ENCODE data around the gene PSME1.

DNA sequence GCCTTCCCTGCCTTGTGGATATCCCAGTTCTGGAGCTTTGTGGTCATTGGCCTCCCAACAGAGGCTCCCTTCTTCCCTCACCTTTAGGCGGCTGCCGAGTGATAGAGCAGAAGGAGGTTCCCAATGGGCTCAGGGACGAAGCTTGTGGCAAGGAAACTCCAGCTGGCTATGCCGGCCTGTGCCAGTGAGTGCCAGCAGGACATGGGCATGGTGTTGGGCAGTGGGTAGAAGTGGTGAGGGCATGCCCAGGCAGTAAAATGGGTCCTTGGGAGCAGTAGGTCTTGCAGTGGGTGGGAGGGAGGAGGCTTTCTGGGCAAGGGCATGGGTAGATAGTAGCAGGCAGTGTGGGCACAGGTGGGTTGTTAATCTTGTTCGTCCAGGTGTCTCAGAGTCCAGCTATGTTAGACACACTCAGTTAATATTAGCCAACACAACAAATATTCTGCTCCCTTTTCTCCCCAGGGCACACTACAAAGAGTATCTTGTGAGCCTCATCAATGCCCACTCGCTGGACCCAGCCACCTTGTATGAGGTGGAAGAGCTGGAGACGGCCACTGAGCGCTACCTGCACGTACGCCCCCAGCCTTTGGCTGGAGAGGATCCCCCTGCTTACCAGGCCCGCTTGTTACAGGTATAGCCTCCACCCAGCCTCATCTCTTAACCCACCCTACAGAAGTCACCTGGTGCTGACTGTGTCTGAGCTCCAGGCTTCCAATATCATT lies 23.9 kb downstream of the PSME1 start:
- TF ChIP-seq RFX5 (IDR thresholded peaks at IDR 0.05; ENCODE audit: low read depth, low read length) (no peak), POLR2A (IDR thresholded peaks at IDR 0.05; ENCODE audit: low read depth, low read length) (no peak), FOS (IDR thresholded peaks at IDR 0.05; ENCODE audit: low read depth, low read length) (no peak), RCOR1 (IDR thresholded peaks at IDR 0.05; ENCODE audit: insufficient replicate concordance, low read length) (no peak), BHLHE40 (IDR thresholded peaks at IDR 0.05; ENCODE audit: low read depth, low read length) (no peak), CEBPB (IDR thresholded peaks at IDR 0.05; ENCODE audit: low read depth, low read length) (no peak), MXI1 (IDR thresholded peaks at IDR 0.05; ENCODE audit: borderline replicate concordance, low read depth, low read length) (no peak), RAD21 (IDR thresholded peaks at IDR 0.05; ENCODE audit: low read length) (no peak), SMC3 (IDR thresholded peaks at IDR 0.05; ENCODE audit: low read depth, low read length) (no peak)
- TF ChIP-seq, protein P1, sequence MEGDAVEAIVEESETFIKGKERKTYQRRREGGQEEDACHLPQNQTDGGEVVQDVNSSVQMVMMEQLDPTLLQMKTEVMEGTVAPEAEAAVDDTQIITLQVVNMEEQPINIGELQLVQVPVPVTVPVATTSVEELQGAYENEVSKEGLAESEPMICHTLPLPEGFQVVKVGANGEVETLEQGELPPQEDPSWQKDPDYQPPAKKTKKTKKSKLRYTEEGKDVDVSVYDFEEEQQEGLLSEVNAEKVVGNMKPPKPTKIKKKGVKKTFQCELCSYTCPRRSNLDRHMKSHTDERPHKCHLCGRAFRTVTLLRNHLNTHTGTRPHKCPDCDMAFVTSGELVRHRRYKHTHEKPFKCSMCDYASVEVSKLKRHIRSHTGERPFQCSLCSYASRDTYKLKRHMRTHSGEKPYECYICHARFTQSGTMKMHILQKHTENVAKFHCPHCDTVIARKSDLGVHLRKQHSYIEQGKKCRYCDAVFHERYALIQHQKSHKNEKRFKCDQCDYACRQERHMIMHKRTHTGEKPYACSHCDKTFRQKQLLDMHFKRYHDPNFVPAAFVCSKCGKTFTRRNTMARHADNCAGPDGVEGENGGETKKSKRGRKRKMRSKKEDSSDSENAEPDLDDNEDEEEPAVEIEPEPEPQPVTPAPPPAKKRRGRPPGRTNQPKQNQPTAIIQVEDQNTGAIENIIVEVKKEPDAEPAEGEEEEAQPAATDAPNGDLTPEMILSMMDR (conservative IDR thresholded peaks at IDR 0.05; ENCODE audit: low read depth, low read length) = no peak
- TF ChIP-seq, protein P2, sequence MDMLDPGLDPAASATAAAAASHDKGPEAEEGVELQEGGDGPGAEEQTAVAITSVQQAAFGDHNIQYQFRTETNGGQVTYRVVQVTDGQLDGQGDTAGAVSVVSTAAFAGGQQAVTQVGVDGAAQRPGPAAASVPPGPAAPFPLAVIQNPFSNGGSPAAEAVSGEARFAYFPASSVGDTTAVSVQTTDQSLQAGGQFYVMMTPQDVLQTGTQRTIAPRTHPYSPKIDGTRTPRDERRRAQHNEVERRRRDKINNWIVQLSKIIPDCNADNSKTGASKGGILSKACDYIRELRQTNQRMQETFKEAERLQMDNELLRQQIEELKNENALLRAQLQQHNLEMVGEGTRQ (IDR thresholded peaks at IDR 0.05; ENCODE audit: low read depth, low read length) = no peak

All from IMR-90 (cell line).